HepG2 (cell line): ENCODE results near the gene RPL22L1. TPM values are rescaled to one million over a fixed set of nuclear protein-coding genes. Genes with fewer than 3 reads are reported as not detected.

Source experiments
- ARNTL ChIP-seq: sonication (generic); formaldehyde crosslinking; IDR thresholded peaks from 2 replicates; pipeline ENCODE4 v1.4.0; 2020; ENCODE audit warnings: mild to moderate bottlenecking, missing genetic modification reagents
- HDAC1 ChIP-seq: sonication (generic); formaldehyde crosslinking; IDR thresholded peaks from 2 replicates; pipeline ENCODE4 v1.5.1; 2020; ENCODE audit warnings: mild to moderate bottlenecking, missing genetic modification reagents
- HNRNPK ChIP-seq: fragments of 200-400 bp; formaldehyde crosslinking; IDR thresholded peaks from 2 replicates; pipeline ENCODE4 v1.6.1; 2018; ENCODE audit warnings: low read length, low read depth, moderate library complexity, mild to moderate bottlenecking; ENCODE audit not compliant: poor library complexity, severe bottlenecking
- HOXD1 ChIP-seq: sonication (generic); formaldehyde crosslinking; IDR thresholded peaks from 2 replicates; pipeline ENCODE4 v1.5.0; 2020; ENCODE audit warnings: missing genetic modification reagents
- MAFF ChIP-seq: IDR thresholded peaks from 2 replicates; pipeline ENCODE4 v1.6.1; 2011; ENCODE audit warnings: low read depth, low read length, improper control_type of control experiment
- MAZ ChIP-seq, 2 experiments: sonication (generic) in 1 of 2; formaldehyde crosslinking in 1 of 2; IDR thresholded peaks; 2 replicates each; pipeline versions ENCODE4 v1.5.0 to v1.6.1; 2012 to 2020; ENCODE audit warnings: low read depth in 2 of 2, mild to moderate bottlenecking in 2 of 2, borderline replicate concordance in 1 of 2, improper control_type of control experiment in 1 of 2, low read length in 1 of 2, missing genetic modification reagents in 1 of 2, moderate library complexity in 1 of 2
- NRL ChIP-seq: sonication (generic); formaldehyde crosslinking; IDR thresholded peaks from 2 replicates; pipeline ENCODE4 v1.5.0; 2020; ENCODE audit warnings: missing genetic modification reagents, mild to moderate bottlenecking, moderate library complexity, borderline replicate concordance
- RXRA ChIP-seq: sonication (generic); formaldehyde crosslinking; IDR thresholded peaks from 2 replicates; pipeline ENCODE4 v1.5.1; 2020; ENCODE audit warnings: missing genetic modification reagents
- SATB2 ChIP-seq: sonication (generic); formaldehyde crosslinking; IDR thresholded peaks from 2 replicates; pipeline ENCODE4 v1.5.0; 2020; ENCODE audit warnings: missing genetic modification reagents
- SOX5 ChIP-seq: IDR thresholded peaks from 2 replicates; pipeline ENCODE4 v1.6.1; 2016; ENCODE audit warnings: borderline replicate concordance
- WIZ ChIP-seq: sonication (generic); formaldehyde crosslinking; IDR thresholded peaks from 2 replicates; pipeline ENCODE4 v1.5.1; 2020; ENCODE audit warnings: mild to moderate bottlenecking, missing genetic modification reagents
- XRCC5 ChIP-seq: fragments of 200-400 bp; formaldehyde crosslinking; optimal IDR thresholded peaks from 2 replicates; pipeline ENCODE3; 2017; ENCODE audit warnings: mild to moderate bottlenecking, low read length
- ZMYM3 ChIP-seq: sonication (generic); formaldehyde crosslinking; IDR thresholded peaks from 2 replicates; pipeline ENCODE4 v1.5.1; 2020; ENCODE audit warnings: mild to moderate bottlenecking, missing genetic modification reagents
- ZNF430 ChIP-seq: sonication (generic); formaldehyde crosslinking; IDR thresholded peaks from 2 replicates; pipeline ENCODE4 v1.9.0; 2021; ENCODE audit warnings: mild to moderate bottlenecking, missing genetic modification reagents
- ZNF564 ChIP-seq: sonication (generic); formaldehyde crosslinking; IDR thresholded peaks from 2 replicates; pipeline ENCODE4 v1.8.1; 2023; ENCODE audit warnings: mild to moderate bottlenecking, missing genetic modification reagents
- polyA plus RNA-seq, 8 experiments: library from polyadenylated mRNA; depleted of rRNA in 3 of 8; stranded (reverse) in 7 of 8; unstranded in 1 of 8; fragments of >200 nt; fragmentation: Illumina TruSeq in 4 of 8; extraction: Trizol in 4 of 8; gene quantifications; 2 replicates each; pipeline versions ENCODE4 v1.2.1 to v1.2.3, GENCODE V29; 2011 to 2016; ENCODE audit warnings: low read depth in 4 of 8, missing spikeins in 1 of 8, mixed read lengths in 1 of 8; ENCODE audit not compliant: insufficient read depth in 1 of 8
- total RNA-seq, 5 experiments: library from RNA; depleted of rRNA; stranded (reverse); fragments of >200 nt; fragmentation: Illumina TruSeq; extraction: Trizol; gene quantifications; 2 replicates each; pipeline ENCODE4 v1.2.3, GENCODE V29; 2016; ENCODE audit warnings: low read depth in 1 of 5
- TF ChIP-seq, protein P1 (sequence below): IDR thresholded peaks from 2 replicates; pipeline ENCODE4 v1.6.1; 2016; ENCODE audit warnings: low read depth, borderline replicate concordance
- TF ChIP-seq, protein P2 (sequence below): sonication (generic); formaldehyde crosslinking; IDR thresholded peaks from 2 replicates; pipeline ENCODE4 v1.4.0; 2020; ENCODE audit warnings: missing genetic modification reagents; ENCODE audit errors: not compliant biosample characterization
- TF ChIP-seq, protein P3 (sequence below): IDR thresholded peaks from 2 replicates; pipeline ENCODE4 v1.4.0; 2020; ENCODE audit warnings: mild to moderate bottlenecking, missing genetic modification reagents
- TF ChIP-seq, protein P4 (sequence below): sonication (generic); formaldehyde crosslinking; IDR thresholded peaks from 2 replicates; pipeline ENCODE4 v1.5.0; 2020; ENCODE audit warnings: missing genetic modification reagents

RPL22L1 gene
- total and polyA plus RNA-seq, 2 of the 13 experiments (the other 11 are each of a cell fraction or from before 2014, with no cell fraction given): 42.7 to 152 TPM

DNA sequence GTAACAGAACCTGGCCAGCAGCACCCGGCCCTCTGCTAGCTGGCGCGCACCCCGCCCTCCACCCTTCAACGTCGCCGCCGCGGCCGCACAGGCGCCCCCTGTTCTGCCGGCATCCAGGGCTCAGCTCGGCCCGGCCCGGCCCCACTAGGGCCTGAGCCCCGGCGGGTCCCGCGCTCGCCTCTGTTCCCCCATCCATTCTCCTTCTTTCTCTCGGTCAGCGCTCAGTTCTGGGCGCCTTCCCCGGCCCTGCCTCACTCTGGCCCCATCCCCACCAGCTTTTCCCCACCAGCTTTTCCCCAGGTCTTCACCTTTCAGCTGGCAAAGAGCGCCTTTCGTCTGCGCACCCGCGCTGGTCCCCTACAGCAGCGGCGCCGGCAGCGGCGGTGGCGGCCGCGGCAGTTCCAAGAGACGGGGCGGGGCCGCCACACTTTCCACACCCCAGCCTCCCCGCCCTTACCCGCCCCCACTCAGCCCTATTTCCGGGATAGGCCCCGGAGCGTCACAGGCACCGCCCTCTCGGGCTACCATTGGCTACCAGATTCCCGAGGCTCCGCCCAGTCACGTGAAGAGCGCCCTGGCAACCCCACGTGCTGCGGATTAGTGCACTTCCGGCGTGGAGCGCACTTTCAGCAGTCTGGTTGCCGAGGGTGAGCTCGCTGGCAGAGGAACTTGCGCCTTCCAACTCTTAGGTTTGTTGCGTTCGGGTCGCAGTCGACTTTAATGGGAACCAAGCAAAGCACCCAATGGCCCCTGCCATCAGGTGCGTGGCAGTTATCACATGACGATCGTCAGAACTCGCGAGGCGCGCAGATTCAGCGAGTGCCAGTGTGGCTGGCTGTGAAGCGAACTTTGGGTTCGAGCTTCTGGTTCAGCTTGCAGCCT lies 38.5 kb upstream of the RPL22L1 start, which contains the start of gene EIF5A2 (continued):
- TF ChIP-seq ZNF430 (CRISPR knock-in tag) (peak; percentile 26; the same call in 1 of the 2 replicates), MAFF (no peak), HOXD1 (CRISPR knock-in tag) (peak; percentile 27; the same call in 1 of the 2 replicates), NRL (CRISPR knock-in tag) (peak; percentile 58; the same call in 1 of the 2 replicates), MAZ (IDR thresholded peaks at IDR 0.05; ENCODE audit: borderline replicate concordance, low read depth, low read length) (peak; percentile 56; the same call in 1 of the 2 replicates), MAZ (CRISPR knock-in tag; IDR thresholded peaks at IDR 0.05; ENCODE audit: low read depth) (peak; percentile 53), XRCC5 (peak; percentile 29), ZMYM3 (CRISPR knock-in tag) (0 out of 2 replicates have a peak, but pooled peaks have one; percentile 14), HDAC1 (CRISPR knock-in tag) (peak; percentile 51), WIZ (no peak), SOX5 (peak; percentile 31; the same call in 1 of the 2 replicates), SATB2 (CRISPR knock-in tag) (peak; percentile 37; the same call in 1 of the 2 replicates), HNRNPK (peak; percentile 88), ZNF564 (CRISPR knock-in tag) (no peak), ARNTL (peak; percentile 99), RXRA (peak; percentile 42; the same call in 1 of the 2 replicates)
- TF ChIP-seq, protein P1, sequence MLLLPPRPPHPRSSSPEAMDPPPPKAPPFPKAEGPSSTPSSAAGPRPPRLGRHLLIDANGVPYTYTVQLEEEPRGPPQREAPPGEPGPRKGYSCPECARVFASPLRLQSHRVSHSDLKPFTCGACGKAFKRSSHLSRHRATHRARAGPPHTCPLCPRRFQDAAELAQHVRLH (CRISPR knock-in tag): peak; percentile 64; the same call in 1 of the 2 replicates
- TF ChIP-seq, protein P2, sequence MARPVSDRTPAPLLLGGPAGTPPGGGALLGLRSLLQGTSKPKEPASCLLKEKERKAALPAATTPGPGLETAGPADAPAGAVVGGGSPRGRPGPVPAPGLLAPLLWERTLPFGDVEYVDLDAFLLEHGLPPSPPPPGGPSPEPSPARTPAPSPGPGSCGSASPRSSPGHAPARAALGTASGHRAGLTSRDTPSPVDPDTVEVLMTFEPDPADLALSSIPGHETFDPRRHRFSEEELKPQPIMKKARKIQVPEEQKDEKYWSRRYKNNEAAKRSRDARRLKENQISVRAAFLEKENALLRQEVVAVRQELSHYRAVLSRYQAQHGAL (CRISPR knock-in tag): no peak
- TF ChIP-seq, protein P3, sequence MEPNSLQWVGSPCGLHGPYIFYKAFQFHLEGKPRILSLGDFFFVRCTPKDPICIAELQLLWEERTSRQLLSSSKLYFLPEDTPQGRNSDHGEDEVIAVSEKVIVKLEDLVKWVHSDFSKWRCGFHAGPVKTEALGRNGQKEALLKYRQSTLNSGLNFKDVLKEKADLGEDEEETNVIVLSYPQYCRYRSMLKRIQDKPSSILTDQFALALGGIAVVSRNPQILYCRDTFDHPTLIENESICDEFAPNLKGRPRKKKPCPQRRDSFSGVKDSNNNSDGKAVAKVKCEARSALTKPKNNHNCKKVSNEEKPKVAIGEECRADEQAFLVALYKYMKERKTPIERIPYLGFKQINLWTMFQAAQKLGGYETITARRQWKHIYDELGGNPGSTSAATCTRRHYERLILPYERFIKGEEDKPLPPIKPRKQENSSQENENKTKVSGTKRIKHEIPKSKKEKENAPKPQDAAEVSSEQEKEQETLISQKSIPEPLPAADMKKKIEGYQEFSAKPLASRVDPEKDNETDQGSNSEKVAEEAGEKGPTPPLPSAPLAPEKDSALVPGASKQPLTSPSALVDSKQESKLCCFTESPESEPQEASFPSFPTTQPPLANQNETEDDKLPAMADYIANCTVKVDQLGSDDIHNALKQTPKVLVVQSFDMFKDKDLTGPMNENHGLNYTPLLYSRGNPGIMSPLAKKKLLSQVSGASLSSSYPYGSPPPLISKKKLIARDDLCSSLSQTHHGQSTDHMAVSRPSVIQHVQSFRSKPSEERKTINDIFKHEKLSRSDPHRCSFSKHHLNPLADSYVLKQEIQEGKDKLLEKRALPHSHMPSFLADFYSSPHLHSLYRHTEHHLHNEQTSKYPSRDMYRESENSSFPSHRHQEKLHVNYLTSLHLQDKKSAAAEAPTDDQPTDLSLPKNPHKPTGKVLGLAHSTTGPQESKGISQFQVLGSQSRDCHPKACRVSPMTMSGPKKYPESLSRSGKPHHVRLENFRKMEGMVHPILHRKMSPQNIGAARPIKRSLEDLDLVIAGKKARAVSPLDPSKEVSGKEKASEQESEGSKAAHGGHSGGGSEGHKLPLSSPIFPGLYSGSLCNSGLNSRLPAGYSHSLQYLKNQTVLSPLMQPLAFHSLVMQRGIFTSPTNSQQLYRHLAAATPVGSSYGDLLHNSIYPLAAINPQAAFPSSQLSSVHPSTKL (CRISPR knock-in tag): peak; percentile 62; the same call in 1 of the 2 replicates
- TF ChIP-seq, protein P4, sequence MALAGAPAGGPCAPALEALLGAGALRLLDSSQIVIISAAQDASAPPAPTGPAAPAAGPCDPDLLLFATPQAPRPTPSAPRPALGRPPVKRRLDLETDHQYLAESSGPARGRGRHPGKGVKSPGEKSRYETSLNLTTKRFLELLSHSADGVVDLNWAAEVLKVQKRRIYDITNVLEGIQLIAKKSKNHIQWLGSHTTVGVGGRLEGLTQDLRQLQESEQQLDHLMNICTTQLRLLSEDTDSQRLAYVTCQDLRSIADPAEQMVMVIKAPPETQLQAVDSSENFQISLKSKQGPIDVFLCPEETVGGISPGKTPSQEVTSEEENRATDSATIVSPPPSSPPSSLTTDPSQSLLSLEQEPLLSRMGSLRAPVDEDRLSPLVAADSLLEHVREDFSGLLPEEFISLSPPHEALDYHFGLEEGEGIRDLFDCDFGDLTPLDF (CRISPR knock-in tag): peak; percentile 50; the same call in 1 of the 2 replicates
